ENCODE results near the gene RPS6KB2.
"Not testable (repeated sequence)": the region's sequence is repeated elsewhere in the genome, so short reads cannot be mapped to it uniquely, and the experiment has no call there.

The RPS6KB2 gene

DNA sequence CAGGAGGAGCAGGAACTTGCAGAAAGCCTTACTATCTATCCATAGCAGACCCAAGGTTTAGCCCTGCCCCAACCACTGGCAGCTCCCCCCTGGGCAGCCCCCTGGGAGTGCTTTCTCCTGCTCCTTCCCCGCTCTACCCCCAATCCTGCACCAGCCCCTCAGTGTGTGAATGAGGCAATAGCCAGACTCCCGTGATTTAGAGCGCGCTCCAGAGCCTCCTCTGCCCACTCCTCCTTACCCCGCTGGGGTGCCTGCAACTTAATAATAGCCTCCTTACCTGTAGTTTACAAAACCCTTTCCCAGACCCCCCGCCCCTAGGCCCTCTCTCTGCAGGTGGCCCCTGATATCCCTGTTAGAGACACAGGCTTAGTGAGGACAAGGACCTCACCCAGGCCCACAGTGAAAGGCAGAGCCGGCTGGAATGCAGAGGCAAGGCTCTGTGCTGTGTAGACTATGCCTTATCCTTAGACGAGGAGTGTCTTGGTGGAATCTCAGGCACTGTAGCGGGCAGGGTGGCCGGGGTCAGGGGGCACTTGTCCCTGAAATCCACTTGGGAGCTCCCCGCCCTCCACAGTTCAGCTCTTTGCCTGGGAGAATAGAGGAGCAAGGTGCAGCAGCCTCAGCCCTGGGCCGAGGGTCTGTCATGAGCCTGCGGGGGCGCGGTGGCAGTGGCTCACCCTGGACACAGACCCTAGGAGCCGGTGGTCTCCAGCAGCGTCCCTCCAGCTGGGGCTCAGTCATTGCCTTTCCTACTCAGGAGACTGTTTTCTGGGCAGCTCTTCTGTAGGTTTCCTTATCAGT, 17.1 kb upstream of the RPS6KB2 start:
- DNase-seq (ENCODE audit: low spot score) = no peak

DNA sequence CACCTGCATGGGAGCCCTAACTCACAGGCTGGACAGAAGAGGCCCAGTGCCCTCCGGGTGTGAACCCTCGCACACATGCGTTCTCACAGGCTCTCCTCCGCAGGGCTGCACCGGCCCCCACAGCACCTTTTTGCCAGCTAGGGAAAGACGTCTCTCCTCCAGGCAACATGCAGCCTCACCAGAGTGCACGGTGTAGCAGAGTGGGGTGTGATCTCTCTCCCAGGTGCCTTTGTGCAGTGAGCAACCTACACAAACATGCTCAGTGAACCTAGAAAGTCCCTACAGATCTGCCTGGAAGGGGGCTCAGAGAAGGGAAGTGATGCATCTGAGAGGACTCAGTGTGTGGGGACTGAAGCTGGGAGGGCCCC, 16.5 kb upstream of the RPS6KB2 start:
- DNase-seq (ENCODE audit: low spot score) = no peak

DNA sequence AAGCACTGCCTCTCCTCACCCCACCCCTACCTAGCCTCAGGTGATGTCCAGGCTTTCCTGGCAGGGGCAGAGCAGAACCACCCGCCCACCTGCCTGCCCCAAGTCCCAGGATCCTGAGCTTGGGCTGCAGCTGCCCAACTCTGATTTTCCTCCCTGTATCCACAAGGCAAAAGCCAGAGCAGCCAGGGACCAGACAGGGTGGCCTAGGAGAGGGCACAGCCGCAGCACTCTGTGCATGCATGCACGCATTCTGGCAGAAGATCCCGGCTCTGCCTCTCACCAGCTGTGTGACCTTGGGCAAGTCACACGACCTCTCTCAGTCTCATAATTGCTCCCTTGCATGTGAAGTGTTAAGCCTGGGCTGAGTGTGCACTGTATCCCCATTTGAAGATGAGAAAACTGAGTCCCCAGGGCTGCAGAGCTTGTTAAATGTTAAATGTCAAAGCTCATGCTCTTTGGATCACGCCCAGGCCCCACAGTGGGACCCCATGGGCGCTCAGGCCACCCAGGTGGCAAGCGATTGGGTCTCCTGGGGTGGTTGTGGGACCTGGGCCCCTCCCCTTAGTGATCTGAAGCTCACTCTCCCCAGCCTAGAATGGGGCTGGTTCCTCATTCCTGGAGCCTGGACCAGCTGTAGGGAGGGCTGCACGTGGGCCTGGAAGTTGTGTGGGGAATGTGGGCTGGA, 15.7 kb upstream of the RPS6KB2 start:
- no peak for DNase-seq (ENCODE audit: low spot score)

DNA sequence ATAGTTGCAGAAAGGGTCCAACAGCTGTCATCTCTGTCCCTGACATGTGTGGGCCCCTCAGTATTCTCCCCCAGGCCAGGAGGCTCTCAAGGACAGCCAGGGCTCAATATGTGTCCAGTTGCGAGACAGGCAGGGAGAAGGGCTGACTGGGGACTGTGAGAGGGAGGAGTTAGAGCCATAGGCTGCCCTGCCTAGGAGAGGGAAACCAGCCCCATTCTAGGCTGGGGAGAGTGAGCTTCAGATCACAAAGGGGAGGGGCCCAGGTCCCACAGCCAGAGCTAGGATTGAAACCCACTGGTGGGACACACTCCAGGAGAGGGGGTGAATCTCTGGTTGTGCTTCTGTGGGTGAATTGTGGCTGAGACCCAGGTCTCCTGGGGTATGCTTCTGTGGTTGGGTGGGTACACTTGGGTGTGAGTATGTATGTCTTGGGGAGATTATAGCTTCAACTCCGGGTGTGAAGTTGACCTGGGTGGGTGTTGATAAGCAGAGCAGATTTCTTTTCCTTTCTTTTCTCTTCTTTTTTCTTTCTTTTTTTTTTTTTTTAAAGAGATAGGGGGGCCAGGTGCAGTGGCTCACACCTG, 14.9 kb upstream of the RPS6KB2 start:
- no peak for DNase-seq (ENCODE audit: low spot score)

DNA sequence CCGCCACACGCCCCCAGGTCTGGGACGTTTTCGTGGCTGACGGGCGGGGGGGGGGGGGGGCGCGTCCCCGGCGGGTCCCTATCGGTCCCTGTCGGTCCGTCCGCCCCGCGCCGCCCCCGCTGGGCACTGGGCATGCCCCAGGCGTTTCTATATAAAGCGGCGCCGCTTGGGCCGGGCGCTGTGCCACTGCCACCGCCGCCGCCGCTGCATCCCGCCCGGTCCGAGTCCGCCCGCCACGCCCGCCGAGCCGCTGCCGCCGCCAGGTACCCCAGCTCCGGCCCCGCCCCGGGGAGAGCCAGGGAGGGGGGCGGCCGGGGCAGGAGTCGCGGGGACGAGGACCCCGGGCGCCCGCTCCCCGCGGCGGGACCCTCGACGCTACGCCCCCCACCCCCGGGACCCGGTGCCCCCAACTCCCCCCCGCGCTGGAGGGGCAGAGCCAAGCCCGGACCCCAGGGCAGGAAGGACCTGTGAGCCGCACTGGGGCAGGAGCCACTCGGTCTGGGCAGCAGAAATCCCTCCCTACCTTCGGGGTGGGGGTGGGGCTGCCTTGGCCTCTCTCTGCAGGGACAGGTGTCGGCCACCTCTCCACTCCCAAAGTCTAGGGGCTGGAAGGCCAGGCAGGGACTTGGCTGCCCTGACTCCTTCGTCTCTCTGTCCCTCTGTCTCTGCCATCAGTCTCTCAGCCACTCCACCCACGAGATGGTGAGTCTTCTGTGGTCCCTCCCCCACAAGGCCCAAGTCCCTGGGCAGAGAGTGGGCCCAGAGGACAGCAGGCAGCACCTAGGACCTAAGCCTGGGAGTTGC, 12.6 kb upstream of the RPS6KB2 start, which contains the start of gene CARNS1:
TSS of gene CARNS1 (plus strand) at position 178 of the 804 bp plus-strand sequence. CDS start at position 700, 522 bp downstream.
- DNase-seq (ENCODE audit: low spot score) = no peak

DNA sequence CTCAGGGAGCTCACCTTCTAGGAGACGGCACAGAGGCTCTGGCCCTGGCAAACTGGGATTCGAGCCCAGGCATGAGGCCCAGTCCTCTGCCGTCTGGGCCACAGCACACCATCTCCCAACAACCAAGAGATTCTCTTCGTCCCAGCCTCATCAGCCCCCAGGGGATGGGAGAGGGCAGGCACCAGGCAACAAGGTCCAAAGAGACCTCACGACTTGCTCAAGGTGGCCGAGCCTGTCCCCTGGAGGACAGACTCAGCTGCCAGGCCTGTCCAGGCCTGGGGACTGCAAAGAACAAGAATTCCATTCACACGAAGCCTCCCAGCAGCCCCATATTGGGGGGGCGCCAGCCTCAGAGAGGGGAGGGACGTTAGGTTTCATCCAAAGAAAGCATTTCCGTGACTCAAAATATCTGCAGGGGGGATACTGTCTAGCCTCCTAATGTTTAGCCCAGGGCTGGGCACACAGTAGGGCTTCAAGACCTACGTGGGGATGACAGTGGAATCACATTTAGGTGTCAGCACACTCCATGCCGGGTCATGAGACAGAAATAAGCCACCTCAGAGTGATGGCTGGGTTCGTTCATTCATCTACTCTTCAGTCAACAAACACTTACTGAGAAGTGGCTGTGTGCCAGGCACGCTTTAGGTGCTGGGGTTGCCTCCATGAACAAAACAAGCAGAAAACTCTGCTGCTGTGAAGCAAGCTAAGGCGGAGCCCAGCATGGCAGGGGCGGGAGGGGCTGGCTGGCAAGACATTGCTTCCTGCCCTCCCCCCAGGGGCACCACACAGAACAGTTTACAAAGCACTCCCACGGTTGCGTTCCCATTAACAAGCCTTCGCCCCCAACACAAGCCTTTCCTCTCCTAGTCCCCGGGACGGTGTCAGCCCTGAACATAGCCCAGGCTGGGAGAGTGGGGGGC, 11.6 kb upstream of the RPS6KB2 start:
- no peak for DNase-seq (ENCODE audit: low spot score)

- DNase-seq (ENCODE audit: low spot score) = no peak
Observed at GRCh38 chr11:67417425-67417824, 10.9 kb upstream of the RPS6KB2 start.

GRCh38 chr11:67418476-67419281, 9.6 kb upstream of the RPS6KB2 start:
- no peak for DNase-seq (ENCODE audit: low spot score)

- no peak for DNase-seq (ENCODE audit: low spot score)
Observed at GRCh38 chr11:67419325-67420049, 8.8 kb upstream of the RPS6KB2 start.

DNA sequence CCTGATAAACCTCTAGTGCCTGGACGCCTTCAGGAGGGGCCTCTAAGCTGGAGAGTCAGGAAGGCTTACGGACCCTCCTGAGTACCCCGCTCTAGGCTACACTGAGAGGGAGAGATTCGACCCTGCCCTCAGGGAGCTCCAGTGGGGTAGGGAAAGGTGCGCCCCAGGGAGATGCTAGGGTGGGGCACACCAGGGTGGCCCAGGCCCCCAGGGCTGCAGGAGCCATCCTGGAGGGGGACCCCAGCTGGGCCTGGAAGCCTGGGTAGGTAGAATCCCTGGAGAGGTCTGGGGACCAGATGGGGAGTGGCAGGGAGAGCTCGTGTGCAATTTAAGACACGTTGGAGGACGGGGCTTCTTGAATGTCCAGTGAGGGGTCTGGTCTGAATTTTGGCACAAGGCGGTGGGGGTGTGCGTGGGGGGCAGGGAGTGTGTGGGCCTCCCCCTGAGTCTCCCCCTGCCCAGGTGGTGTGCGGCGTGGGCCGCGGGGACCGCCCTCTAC, 8.1 kb upstream of the RPS6KB2 start:
- DNase-seq (ENCODE audit: low spot score) = no peak

GRCh38 chr11:67420646-67421429, 7.5 kb upstream of the RPS6KB2 start:
- peak; percentile 99 for DNase-seq (ENCODE audit: low spot score)

DNA sequence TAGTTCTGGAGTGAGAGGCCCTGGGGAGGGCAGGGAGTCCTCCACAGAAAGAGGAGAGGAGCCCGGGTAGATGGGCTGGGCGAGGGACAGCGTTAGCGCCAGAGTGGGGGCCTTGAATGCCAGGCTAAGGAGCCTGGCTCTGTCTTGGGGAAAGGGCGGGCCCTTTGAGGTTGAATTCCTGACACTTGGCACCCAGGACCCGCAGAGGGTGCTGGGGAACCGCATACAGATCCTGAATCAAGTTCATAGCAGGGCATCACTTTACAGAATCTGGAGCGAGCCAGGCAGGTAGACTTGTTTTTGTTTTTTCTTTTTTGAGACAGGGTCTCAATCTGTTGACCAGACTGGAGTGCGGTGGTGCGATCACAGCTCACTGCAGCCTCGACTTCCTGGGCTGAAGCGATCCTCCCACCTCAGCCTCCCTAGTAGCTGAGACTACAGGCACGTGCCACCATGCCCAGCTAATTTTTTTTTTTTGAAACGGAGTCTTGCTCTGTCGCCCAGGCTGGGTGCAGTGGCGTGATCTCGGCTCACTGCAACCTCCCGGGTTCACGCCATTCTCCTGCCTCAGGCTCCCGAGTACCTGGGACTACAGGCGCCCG, 6.8 kb upstream of the RPS6KB2 start:
- DNase-seq (ENCODE audit: low spot score) = no peak

- DNase-seq (ENCODE audit: low spot score) = no peak
Observed at GRCh38 chr11:67422891-67423290, 5.4 kb upstream of the RPS6KB2 start.

GRCh38 chr11:67423466-67423865, 4.8 kb upstream of the RPS6KB2 start:
- DNase-seq (ENCODE audit: low spot score) = no peak

- DNase-seq (ENCODE audit: low spot score) = no peak
Observed at GRCh38 chr11:67423891-67424613, 4.2 kb upstream of the RPS6KB2 start.

GRCh38 chr11:67427364-67427859, 882 bp upstream of the RPS6KB2 start:
- not testable (repeated sequence) for DNase-seq (ENCODE audit: low spot score)

- no peak for DNase-seq (ENCODE audit: low spot score)
Observed at GRCh38 chr11:67429038-67429668, 859 bp downstream of the RPS6KB2 start.
